Vein endothelial cell (primary cell): Measurements from ENCODE around the gene MSH4. TPM values are rescaled to one million over a fixed set of nuclear protein-coding genes. Genes with fewer than 3 reads are reported as not detected.

Source experiments
- small RNA-seq: library from RNA; depleted of rRNA; stranded (forward); fragments of <200 nt; gene quantifications from one replicate; pipeline ENCODE3, GENCODE V24; 2012
- total RNA-seq: library from RNA; depleted of rRNA; stranded (reverse); fragments of >200 nt; gene quantifications from 2 replicates; pipeline ENCODE4 v1.2.3, GENCODE V29; 2012

MSH4 gene
- total RNA-seq = 0.10 and 0.33 TPM in 2 replicates

GRCh38 chr1:75796376-75797272 is at the start of gene MSH4:
TSS of gene MSH4 (plus strand) at chr1:75796882. CDS start at chr1:75796986, 104 bp downstream.

GRCh38 chr1:75785983-75786853 is 10.5 kb upstream of the MSH4 start, which contains the start of gene RABGGTB:
TSS of gene RABGGTB (plus strand) at chr1:75786256. CDS start at chr1:75786272, 16 bp downstream.

GRCh38 chr1:75932304-75932703 is 135.6 kb downstream of the MSH4 start, which contains the start of gene ASB17:
TSS of gene ASB17 (minus strand) at chr1:75932404. CDS start at chr1:75932291, 113 bp downstream.

Small RNA genes within 50 kb of the gene (small RNA-seq; reads per million reads assigned to genes)
- not detected for gene SNORD45A
- not detected for gene SNORD45B
- not detected for gene SNORD45C

Other genes with a start within 250 kb of the MSH4 start
- gene SLC44A5, start 185.8 kb upstream of the MSH4 start, total RNA-seq = 6.7 and 19.9 TPM in 2 replicates
- gene ACADM, start 72.2 kb upstream of the MSH4 start, total RNA-seq = 25.2 and 37.7 TPM in 2 replicates
- 88.8 and 97.1 TPM in 2 replicates for gene RABGGTB, start 10.6 kb upstream of the MSH4 start, total RNA-seq
- gene ASB17, start 135.5 kb downstream of the MSH4 start, total RNA-seq = not detected in 2 replicates